Activated B cell treated with CpG ODN at 0.5 μM for 24 hours (primary cell): ENCODE measurements around the gene CCDC7. TPM values are rescaled to one million over a fixed set of nuclear protein-coding genes. Genes with fewer than 3 reads are reported as not detected.
"Not testable (repeated sequence)": the region's sequence is repeated elsewhere in the genome, so short reads cannot be mapped to it uniquely, and the experiment has no call there.

Source experiments
- ATAC-seq: fragments of 200-7000 bp; cut with Tn5 transposase; one replicate; pipeline ENCODE4 v1.10.0; 2021; ENCODE audit warnings: low read depth, mild to moderate bottlenecking, moderate library complexity
- CTCF ChIA-PET: fragments of 350-600 bp; sonication (Branson Sonifier 250); formaldehyde crosslinking; loops from one replicate; lab custom pipeline; 2021; ENCODE audit warnings: antibody characterized with exemption; lab: Charles Lee
- POLR2A ChIA-PET: fragments of 350-600 bp; sonication (Branson Sonifier 250); formaldehyde crosslinking; loops from one replicate; lab custom pipeline; 2021; ENCODE audit warnings: antibody characterized with exemption; lab: Charles Lee
- DNase-seq: peaks from one replicate; pipeline ENCODE4 v3.0.0; 2022
- H3K27ac Mint-ChIP-seq: one replicate; pipeline ENCODE4 v1.8.0; 2020; ENCODE audit warnings: mixed read lengths
- H3K27me3 Mint-ChIP-seq: one replicate; pipeline ENCODE4 v1.8.0; 2021; ENCODE audit warnings: mixed read lengths
- H3K36me3 Mint-ChIP-seq: one replicate; pipeline ENCODE4 v1.8.0; 2021; ENCODE audit warnings: low read depth, mixed read lengths
- H3K4me1 Mint-ChIP-seq: one replicate; pipeline ENCODE4 v1.8.0; 2021; ENCODE audit warnings: mixed read lengths
- H3K4me3 Mint-ChIP-seq: one replicate; pipeline ENCODE4 v1.8.0; 2020; ENCODE audit warnings: mild to moderate bottlenecking, mixed read lengths
- H3K9me3 Mint-ChIP-seq: one replicate; pipeline ENCODE4 v1.8.0; 2020; ENCODE audit warnings: mixed read lengths
- CTCF ChIP-seq: fragments of 200-600 bp; IDR thresholded peaks from one replicate; pipeline ENCODE4 v1.8.0; 2022; ENCODE audit warnings: antibody characterized with exemption, mild to moderate bottlenecking
- intact Hi-C: fragments of 100-400 bp; cut with micrococcal nuclease; formaldehyde crosslinking; loops from one replicate; pipeline ENCODE4 v1.15.1; 2024
- total RNA-seq: library from RNA; stranded (reverse); gene quantifications from 2 replicates; pipeline ENCODE4 v1.2.3, GENCODE V29; 2022

CCDC7 gene
- total RNA-seq, result 16.8 and 20.0 TPM in 2 replicates

GRCh38 chr10:32445740-32446535 lies at the start of gene CCDC7:
Gene CCDC7 (plus strand): TSS chr10:32446140. CDS start chr10:32451643, 5,503 bp downstream.
- DNase-seq (peak; percentile 83), ATAC-seq (peak; percentile 98)
- intact Hi-C loops, result loop anchor here (1.0 to 10.0 kb wide), 9 partner anchors 68 to 1121 kb away; partner anchors contain the start of genes ARHGAP12 and ITGB1
- CTCF ChIA-PET, result interaction anchor here (0.7 to 2.1 kb wide), 2 partner anchors 67 to 563 kb away, joined by 3 to 14 read pairs; no protein-coding TSS in a partner anchor
- peaks cover 6% of the 10 kb centered on the region for H3K27me3 Mint-ChIP-seq
- TF ChIP-seq CTCF, result no peak
- H3K9me3 Mint-ChIP-seq, result no peaks in the 10 kb centered on the region
- peak within 1 kb of the TSS; percentile 99 for H3K27ac Mint-ChIP-seq
- peaks cover 15% of the 10 kb centered on the region for H3K4me1 Mint-ChIP-seq
- H3K4me3 Mint-ChIP-seq, result peak within 1 kb of the TSS; percentile 98
- peaks cover 4% of the 10 kb centered on the region for H3K36me3 Mint-ChIP-seq
- POLR2A ChIA-PET, result interaction anchor here (0.6 to 1.7 kb wide), 13 partner anchors 9 to 1414 kb away, joined by 3 to 36 read pairs (median 3); partner anchors contain the start of gene ZNF438

GRCh38 chr10:32397163-32397562 lies 48.8 kb upstream of the CCDC7 start:
- H3K27me3 Mint-ChIP-seq, H3K9me3 Mint-ChIP-seq, POLR2A ChIA-PET, DNase-seq, H3K27ac Mint-ChIP-seq, H3K4me1 Mint-ChIP-seq, H3K36me3 Mint-ChIP-seq, CTCF ChIA-PET, H3K4me3 Mint-ChIP-seq, intact Hi-C loops, ATAC-seq: not testable (repeated sequence)

GRCh38 chr10:32399720-32400119 lies 46.2 kb upstream of the CCDC7 start:
- H3K9me3 Mint-ChIP-seq, DNase-seq, H3K36me3 Mint-ChIP-seq, POLR2A ChIA-PET, H3K4me1 Mint-ChIP-seq, H3K27me3 Mint-ChIP-seq, CTCF ChIA-PET, H3K4me3 Mint-ChIP-seq, ATAC-seq, H3K27ac Mint-ChIP-seq, intact Hi-C loops: not testable (repeated sequence)

GRCh38 chr10:32400961-32401360 lies 45.0 kb upstream of the CCDC7 start:
- no peak for TF ChIP-seq CTCF
- CTCF ChIA-PET, result no interaction called here
- Mint-ChIP-seq H3K9me3 (peaks cover 2% of the 10 kb centered on the region), H3K27me3 (peaks cover 3% of the 10 kb centered on the region), H3K27ac (no peak overlapping the region), H3K4me3 (no peak overlapping the region), H3K4me1 (no peaks in the 10 kb centered on the region), H3K36me3 (no peaks in the 10 kb centered on the region)
- ATAC-seq (no peak), DNase-seq (no peak)
- intact Hi-C loops, result no loop called here
- POLR2A ChIA-PET, result no interaction called here

- CTCF ChIA-PET, result no interaction called here
- no peaks in the 10 kb centered on the region for H3K4me1 Mint-ChIP-seq
- no peak for ATAC-seq
- POLR2A ChIA-PET, result interaction anchor here (0.7 kb wide), 1 partner anchor 8 kb away, joined by 3 read pairs; no protein-coding TSS in a partner anchor
- intact Hi-C loops, result no loop called here
- no peak for TF ChIP-seq CTCF
- no peak overlapping the region for H3K27ac Mint-ChIP-seq
- H3K9me3 Mint-ChIP-seq, result peaks cover 2% of the 10 kb centered on the region
- no peak for DNase-seq
- H3K36me3 Mint-ChIP-seq, result no peaks in the 10 kb centered on the region
- H3K4me3 Mint-ChIP-seq, result no peak overlapping the region
- H3K27me3 Mint-ChIP-seq, result peaks cover 3% of the 10 kb centered on the region
Measured at GRCh38 chr10:32402499-32402898, 43.4 kb upstream of the CCDC7 start.

GRCh38 chr10:32403091-32403490 lies 42.8 kb upstream of the CCDC7 start:
- Mint-ChIP-seq H3K36me3 (no peaks in the 10 kb centered on the region), H3K4me3 (no peak overlapping the region), H3K4me1 (no peaks in the 10 kb centered on the region), H3K27ac (no peak overlapping the region), H3K9me3 (peaks cover 2% of the 10 kb centered on the region), H3K27me3 (peaks cover 3% of the 10 kb centered on the region)
- ATAC-seq (no peak), DNase-seq (no peak)
- CTCF ChIA-PET, result no interaction called here
- TF ChIP-seq CTCF, result no peak
- intact Hi-C loops, result no loop called here
- POLR2A ChIA-PET, result interaction anchor here (1.4 kb wide), 1 partner anchor 42 kb away, joined by 3 read pairs; the partner anchor contains the start of gene CCDC7
